Thyroid gland (tissue), 4 donors: ENCODE data around the gene HACL1. TPM values are rescaled to one million over a fixed set of nuclear protein-coding genes. Genes with fewer than 3 reads are reported as not detected.

Experiments used
- DNase-seq, 2 donors: peaks; one replicate each; pipeline ENCODE4 v3.0.0-alpha.2; 2019
- H3K27ac ChIP-seq, 3 donors: fragments of 200-600 bp; sonication (generic); 1 replicate in 2 of 3; 2 replicates in 1 of 3; pipeline ENCODE4 v1.5.1; 2016 to 2019; ENCODE audit warnings: mild to moderate bottlenecking in 1 of 3, moderate library complexity in 1 of 3
- H3K27me3 ChIP-seq: fragments of 200-600 bp; sonication (generic); one replicate; pipeline ENCODE4 v1.5.1; 2019
- H3K36me3 ChIP-seq, 2 donors: fragments of 200-600 bp; sonication (generic); one replicate each; pipeline ENCODE4 v1.5.1; 2016 to 2019
- H3K4me1 ChIP-seq, 2 donors: fragments of 200-600 bp; sonication (generic); one replicate each; pipeline ENCODE4 v1.5.1; 2017 to 2019
- H3K4me3 ChIP-seq, 3 donors: fragments of 200-600 bp; sonication (generic); replicated peaks in 1 of 3; 1 replicate in 2 of 3; 2 replicates in 1 of 3; pipeline ENCODE4 v1.5.1; 2016; ENCODE audit warnings: mild to moderate bottlenecking in 1 of 3
- H3K9me3 ChIP-seq: fragments of 200-600 bp; sonication (generic); one replicate; pipeline ENCODE4 v1.5.1; 2017
- CTCF ChIP-seq, 6 experiments: fragments of 200-600 bp in 3 of 6; fragments of 450-650 bp in 3 of 6; sonication (generic) in 3 of 6; IDR thresholded peaks; one replicate each; pipeline ENCODE4 v1.5.1; 2016 to 2019; ENCODE audit warnings: antibody characterized with exemption in 6 of 6, mild to moderate bottlenecking in 2 of 6, inconsistent platforms in 1 of 6, moderate library complexity in 1 of 6
- POLR2A ChIP-seq, 2 donors: fragments of 450-650 bp; IDR thresholded peaks; one replicate each; pipeline ENCODE4 v1.6.1; 2017; ENCODE audit warnings: antibody characterized with exemption in 2 of 2, mild to moderate bottlenecking in 2 of 2, moderate library complexity in 1 of 2
- WGBS, 2 donors: methylation state at CpG; one replicate each; pipeline ENCODE4 v1.1.5; 2017; 5-methylcytosine and 5-hydroxymethylcytosine counted together
- intact Hi-C: fragments of 100-400 bp; cut with DNase I; formaldehyde crosslinking; loops from one replicate; pipeline ENCODE4 v1.15.1; 2023
- total RNA-seq, 4 donors: library from RNA; depleted of rRNA; stranded (reverse); fragments of >200 nt; gene quantifications; one replicate each; pipeline ENCODE4 v1.2.3, GENCODE V29; 2016

HACL1 gene
- total RNA-seq, 4 donors from 2014 or later, result 24.2 to 45.0 (median 37.7) TPM

GRCh38 chr3:15525790-15526189 is 75.6 kb downstream of the HACL1 start:
- Histone ChIP-seq H3K27me3 (no peaks in the 10 kb centered on the region), H3K36me3 (no peaks in the 10 kb centered on the region), H3K27ac (no peak overlapping the region), H3K4me3 (no peak overlapping the region), H3K4me1 (no peaks in the 10 kb centered on the region), H3K9me3 (no peaks in the 10 kb centered on the region)
- intact Hi-C loops, result no loop called here
- no peak for DNase-seq
- 94 to 100% methylated on average over 1 of the region's 1 CpG for WGBS, 2 donors
- TF ChIP-seq CTCF (IDR thresholded peaks at IDR 0.05) (no peak), POLR2A (IDR thresholded peaks at IDR 0.05) (no peak)

GRCh38 chr3:15523660-15524417 is 77.5 kb downstream of the HACL1 start:
- no peaks in the 10 kb centered on the region for H3K4me1 ChIP-seq
- TF ChIP-seq POLR2A (IDR thresholded peaks at IDR 0.05) (no peak), CTCF (IDR thresholded peaks at IDR 0.05) (no peak)
- no peak overlapping the region for H3K4me3 ChIP-seq
- DNase-seq, result no peak
- no peaks in the 10 kb centered on the region for H3K27me3 ChIP-seq
- H3K36me3 ChIP-seq, result no peaks in the 10 kb centered on the region
- no peaks in the 10 kb centered on the region for H3K9me3 ChIP-seq
- no peak overlapping the region for H3K27ac ChIP-seq
- intact Hi-C loops, result no loop called here
- 85 to 95% methylated on average over 6 of the region's 6 CpGs for WGBS, 2 donors

- no peaks in the 10 kb centered on the region for H3K9me3 ChIP-seq
- no peak overlapping the region for H3K4me3 ChIP-seq
- no peaks in the 10 kb centered on the region for H3K4me1 ChIP-seq
- DNase-seq, result no peak
- intact Hi-C loops, result no loop called here
- no peaks in the 10 kb centered on the region for H3K36me3 ChIP-seq
- TF ChIP-seq CTCF (IDR thresholded peaks at IDR 0.05) (no peak), POLR2A (IDR thresholded peaks at IDR 0.05) (no peak)
- no peaks in the 10 kb centered on the region for H3K27me3 ChIP-seq
- H3K27ac ChIP-seq, result no peak overlapping the region
These were observed 79.4 kb downstream of the HACL1 start for GRCh38 chr3:15522016-15522415.

GRCh38 chr3:15521573-15521965 is 79.8 kb downstream of the HACL1 start, which contains the start of gene COLQ:
TSS of gene COLQ (minus strand) at chr3:15521706. CDS start at chr3:15521625, 81 bp downstream.
- TF ChIP-seq CTCF (IDR thresholded peaks at IDR 0.05) (no peak), POLR2A (IDR thresholded peaks at IDR 0.05) (no peak)
- 65 to 68% methylated on average over 6 of the region's 6 CpGs for WGBS, 2 donors
- Histone ChIP-seq H3K9me3 (no peaks in the 10 kb centered on the region), H3K4me1 (no peaks in the 10 kb centered on the region), H3K4me3 (no peak within 1 kb of the TSS), H3K36me3 (no peaks in the 10 kb centered on the region), H3K27ac (no peak within 1 kb of the TSS), H3K27me3 (no peaks in the 10 kb centered on the region)
- intact Hi-C loops, result no loop called here
- DNase-seq, result no peak

GRCh38 chr3:15520804-15521572 is 80.4 kb downstream of the HACL1 start:
- 56 to 61% methylated on average over 14 of the region's 14 CpGs for WGBS, 2 donors
- DNase-seq, result no peak
- H3K27ac ChIP-seq, result no peak overlapping the region
- no peaks in the 10 kb centered on the region for H3K36me3 ChIP-seq
- intact Hi-C loops, result no loop called here
- no peaks in the 10 kb centered on the region for H3K27me3 ChIP-seq
- H3K4me3 ChIP-seq, result no peak overlapping the region
- H3K4me1 ChIP-seq, result no peaks in the 10 kb centered on the region
- TF ChIP-seq CTCF (IDR thresholded peaks at IDR 0.05), result no peak
- TF ChIP-seq POLR2A (IDR thresholded peaks at IDR 0.05), result no peak
- H3K9me3 ChIP-seq, result no peaks in the 10 kb centered on the region
